HG03442 (cell line): Measurements from ENCODE around the gene CDC5L.
A peak's percentile ranks its signal among the peaks of the same experiment; 100 is the strongest.
"Not testable (repeated sequence)": the region's sequence is repeated elsewhere in the genome, so short reads cannot be mapped to it uniquely, and the experiment has no call there.

Experiments
- ATAC-seq: cut with Tn5 transposase; IDR thresholded peaks from one replicate; pipeline ENCODE4 v1.9.1; 2021; ENCODE audit warnings: mild to moderate bottlenecking, moderate library complexity; ENCODE audit not compliant: unreplicated experiment

Gene CDC5L

GRCh38 chr6:44449181-44449580 is 61.7 kb downstream of the CDC5L start:
- not testable (repeated sequence) for ATAC-seq

GRCh38 chr6:44451803-44452695 is 64.5 kb downstream of the CDC5L start:
- ATAC-seq, result no peak

- ATAC-seq, result no peak
Observed at GRCh38 chr6:44452725-44453124, 65.2 kb downstream of the CDC5L start.

GRCh38 chr6:44453146-44453545 is 65.6 kb downstream of the CDC5L start:
- ATAC-seq, result no peak

GRCh38 chr6:44454198-44454597 is 66.7 kb downstream of the CDC5L start:
- ATAC-seq, result no peak

- peak; percentile 58 for ATAC-seq
Observed at GRCh38 chr6:44456070-44456965, 68.8 kb downstream of the CDC5L start.

GRCh38 chr6:44456966-44457292 is 69.4 kb downstream of the CDC5L start:
- no peak for ATAC-seq

GRCh38 chr6:44457596-44457995 is 70.1 kb downstream of the CDC5L start:
- no peak for ATAC-seq

GRCh38 chr6:44458551-44458950 is 71.0 kb downstream of the CDC5L start:
- no peak for ATAC-seq

GRCh38 chr6:44462335-44462734 is 74.8 kb downstream of the CDC5L start:
- no peak for ATAC-seq

- no peak for ATAC-seq
Observed at GRCh38 chr6:44462797-44463727, 75.6 kb downstream of the CDC5L start.

- ATAC-seq, result no peak
Observed at GRCh38 chr6:44463728-44464450, 76.4 kb downstream of the CDC5L start.

GRCh38 chr6:44464527-44465310 is 77.2 kb downstream of the CDC5L start:
- no peak for ATAC-seq

GRCh38 chr6:44466955-44467354 is 79.4 kb downstream of the CDC5L start:
- no peak for ATAC-seq

GRCh38 chr6:44468835-44469234 is 81.3 kb downstream of the CDC5L start:
- ATAC-seq, result no peak

GRCh38 chr6:44470115-44470464 is 82.6 kb downstream of the CDC5L start:
- no peak for ATAC-seq

- no peak for ATAC-seq
Observed at GRCh38 chr6:44470746-44471145, 83.2 kb downstream of the CDC5L start.

- ATAC-seq, result no peak
Observed at GRCh38 chr6:44471271-44471981, 83.9 kb downstream of the CDC5L start.
